Measurements from ENCODE around the gene SLC5A10.
A peak's percentile ranks its signal among the peaks of the same experiment; 100 is the strongest.

The SLC5A10 gene

GRCh38 chr17:19014628-19015215 is 62.8 kb downstream of the SLC5A10 start:
- TF ChIP-seq GATA2 (IDR thresholded peaks at IDR 0.05; ENCODE audit: low read depth, low read length), result no peak
- no peak for TF ChIP-seq GATA3 (IDR thresholded peaks at IDR 0.05; ENCODE audit: low read depth, low read length)

- TF ChIP-seq GATA2 (IDR thresholded peaks at IDR 0.05; ENCODE audit: low read depth, low read length) (no peak), GATA3 (IDR thresholded peaks at IDR 0.05; ENCODE audit: low read depth, low read length) (no peak)
Measured at GRCh38 chr17:19015428-19015827, 63.5 kb downstream of the SLC5A10 start.

- TF ChIP-seq GATA3 (IDR thresholded peaks at IDR 0.05; ENCODE audit: low read depth, low read length), result no peak
- no peak for TF ChIP-seq GATA2 (IDR thresholded peaks at IDR 0.05; ENCODE audit: low read depth, low read length)
Measured at GRCh38 chr17:19016297-19016696, 64.3 kb downstream of the SLC5A10 start.

- TF ChIP-seq GATA2 (IDR thresholded peaks at IDR 0.05; ENCODE audit: low read depth, low read length) (no peak), GATA3 (IDR thresholded peaks at IDR 0.05; ENCODE audit: low read depth, low read length) (no peak)
Measured at GRCh38 chr17:19016881-19017280, 64.9 kb downstream of the SLC5A10 start.

- no peak for TF ChIP-seq GATA2 (IDR thresholded peaks at IDR 0.05; ENCODE audit: low read depth, low read length)
- TF ChIP-seq GATA3 (IDR thresholded peaks at IDR 0.05; ENCODE audit: low read depth, low read length), result no peak
Measured at GRCh38 chr17:19017401-19017800, 65.4 kb downstream of the SLC5A10 start.

- no peak for TF ChIP-seq GATA2 (IDR thresholded peaks at IDR 0.05; ENCODE audit: low read depth, low read length)
- TF ChIP-seq GATA3 (IDR thresholded peaks at IDR 0.05; ENCODE audit: low read depth, low read length), result no peak
Measured at GRCh38 chr17:19017804-19018599, 66.0 kb downstream of the SLC5A10 start.

GRCh38 chr17:19018600-19018950 is 66.6 kb downstream of the SLC5A10 start:
- TF ChIP-seq GATA2 (IDR thresholded peaks at IDR 0.05; ENCODE audit: low read depth, low read length), result no peak

GRCh38 chr17:19019041-19019941 is 67.3 kb downstream of the SLC5A10 start:
- TF ChIP-seq GATA3 (IDR thresholded peaks at IDR 0.05; ENCODE audit: low read depth, low read length) (no peak), GATA2 (IDR thresholded peaks at IDR 0.05; ENCODE audit: low read depth, low read length) (no peak)

GRCh38 chr17:19020016-19020415 is 68.1 kb downstream of the SLC5A10 start:
- TF ChIP-seq GATA2 (IDR thresholded peaks at IDR 0.05; ENCODE audit: low read depth, low read length), result no peak
- TF ChIP-seq GATA3 (IDR thresholded peaks at IDR 0.05; ENCODE audit: low read depth, low read length), result no peak

- TF ChIP-seq GATA3 (IDR thresholded peaks at IDR 0.05; ENCODE audit: low read depth, low read length) (no peak), GATA2 (IDR thresholded peaks at IDR 0.05; ENCODE audit: low read depth, low read length) (no peak)
Measured at GRCh38 chr17:19021622-19022083, 69.7 kb downstream of the SLC5A10 start.

- TF ChIP-seq GATA2 (IDR thresholded peaks at IDR 0.05; ENCODE audit: low read depth, low read length) (no peak), GATA3 (IDR thresholded peaks at IDR 0.05; ENCODE audit: low read depth, low read length) (no peak)
Measured at GRCh38 chr17:19022128-19022527, 70.2 kb downstream of the SLC5A10 start.

GRCh38 chr17:19022747-19023146 is 70.8 kb downstream of the SLC5A10 start:
- TF ChIP-seq GATA3 (IDR thresholded peaks at IDR 0.05; ENCODE audit: low read depth, low read length), result no peak
- peak; percentile 45; the same call in 1 of the 2 replicates for TF ChIP-seq GATA2 (IDR thresholded peaks at IDR 0.05; ENCODE audit: low read depth, low read length)

- TF ChIP-seq GATA2 (IDR thresholded peaks at IDR 0.05; ENCODE audit: low read depth, low read length) (no peak), GATA3 (IDR thresholded peaks at IDR 0.05; ENCODE audit: low read depth, low read length) (no peak)
Measured at GRCh38 chr17:19023209-19023999, 71.4 kb downstream of the SLC5A10 start.
